ENCODE results near the gene METTL5. TPM values are rescaled to one million over a fixed set of nuclear protein-coding genes. Genes with fewer than 3 reads are reported as not detected.
"Not testable (repeated sequence)": the region's sequence is repeated elsewhere in the genome, so short reads cannot be mapped to it uniquely, and the experiment has no call there.

METTL5 gene
- total RNA-seq: 10 to 100 TPM; 57.3 to 66.0 TPM

GRCh38 chr2:169824373-169825333 is at the start of gene METTL5:
TSS of gene METTL5 (minus strand) at chr2:169824905. CDS start at chr2:169824597, 308 bp downstream.
- H3K9me3 Mint-ChIP-seq (ENCODE audit: insufficient read depth): no peaks in the 10 kb centered on the region
- peak within 1 kb of the TSS; percentile 93 for H3K4me3 Mint-ChIP-seq
- H3K36me3 Mint-ChIP-seq (ENCODE audit: low read depth): peaks cover 29% of the 10 kb centered on the region
- H3K27me3 Mint-ChIP-seq (ENCODE audit: low read depth): no peaks in the 10 kb centered on the region
- ATAC-seq (peak; percentile 75), DNase-seq (peak; percentile 83)
- H3K4me1 Mint-ChIP-seq (ENCODE audit: low read depth): peaks cover 55% of the 10 kb centered on the region
- ChIA-PET CTCF (interaction anchor here (0.6 to 3.1 kb wide), 20 partner anchors 9 to 1106 kb away, joined by 3 to 33 read pairs (median 4); partner anchors contain the start of genes BBS5 and SSB), POLR2A (interaction anchor here (0.6 to 1.4 kb wide), 5 partner anchors 9 to 345 kb away, joined by 3 to 4 read pairs (median 3); partner anchors contain the start of genes BBS5 and PPIG)
- peak within 1 kb of the TSS; percentile 87 for H3K27ac Mint-ChIP-seq

GRCh38 chr2:169871994-169872393 is 47.3 kb upstream of the METTL5 start:
- Mint-ChIP-seq H3K4me3 (no peak overlapping the region), H3K27ac (no peak overlapping the region), H3K36me3 (ENCODE audit: low read depth) (peaks cover 3% of the 10 kb centered on the region), H3K4me1 (ENCODE audit: low read depth) (no peaks in the 10 kb centered on the region), H3K9me3 (ENCODE audit: insufficient read depth) (no peaks in the 10 kb centered on the region), H3K27me3 (ENCODE audit: low read depth) (no peaks in the 10 kb centered on the region)
- ATAC-seq (no peak), DNase-seq (no peak)
- POLR2A ChIA-PET: no interaction called here
- CTCF ChIA-PET: no interaction called here

- CTCF ChIA-PET; H3K27ac Mint-ChIP-seq; H3K4me1 Mint-ChIP-seq (ENCODE audit: low read depth); H3K4me3 Mint-ChIP-seq; DNase-seq; H3K9me3 Mint-ChIP-seq (ENCODE audit: insufficient read depth); H3K27me3 Mint-ChIP-seq (ENCODE audit: low read depth); H3K36me3 Mint-ChIP-seq (ENCODE audit: low read depth); POLR2A ChIA-PET; ATAC-seq: not testable (repeated sequence)
Measured at GRCh38 chr2:169871369-169871768, 46.7 kb upstream of the METTL5 start.

- CTCF ChIA-PET: no interaction called here
- Mint-ChIP-seq H3K9me3 (ENCODE audit: insufficient read depth) (no peaks in the 10 kb centered on the region), H3K27ac (no peak overlapping the region), H3K4me1 (ENCODE audit: low read depth) (no peaks in the 10 kb centered on the region), H3K4me3 (no peak overlapping the region), H3K36me3 (ENCODE audit: low read depth) (no peaks in the 10 kb centered on the region), H3K27me3 (ENCODE audit: low read depth) (no peaks in the 10 kb centered on the region)
- ATAC-seq: no peak
- POLR2A ChIA-PET: no interaction called here
- no peak for DNase-seq
Measured at GRCh38 chr2:169868951-169869350, 44.2 kb upstream of the METTL5 start.

GRCh38 chr2:169867579-169867978 is 42.9 kb upstream of the METTL5 start:
- Mint-ChIP-seq H3K9me3 (ENCODE audit: insufficient read depth) (no peaks in the 10 kb centered on the region), H3K27me3 (ENCODE audit: low read depth) (no peaks in the 10 kb centered on the region), H3K36me3 (ENCODE audit: low read depth) (no peaks in the 10 kb centered on the region), H3K4me3 (no peak overlapping the region), H3K27ac (no peak overlapping the region), H3K4me1 (ENCODE audit: low read depth) (no peaks in the 10 kb centered on the region)
- ChIA-PET POLR2A (no interaction called here), CTCF (no interaction called here)
- no peak for ATAC-seq
- DNase-seq: no peak

GRCh38 chr2:169866230-169866629 is 41.5 kb upstream of the METTL5 start:
- POLR2A ChIA-PET; H3K36me3 Mint-ChIP-seq (ENCODE audit: low read depth); H3K9me3 Mint-ChIP-seq (ENCODE audit: insufficient read depth); H3K4me1 Mint-ChIP-seq (ENCODE audit: low read depth); ATAC-seq; H3K27me3 Mint-ChIP-seq (ENCODE audit: low read depth); H3K27ac Mint-ChIP-seq; DNase-seq; H3K4me3 Mint-ChIP-seq: not testable (repeated sequence)
- CTCF ChIA-PET: interaction anchor here (0.7 to 0.8 kb wide), 2 partner anchors 30 to 369 kb away, joined by 3 to 4 read pairs; no protein-coding TSS in a partner anchor

GRCh38 chr2:169865492-169865891 is 40.8 kb upstream of the METTL5 start:
- H3K27ac Mint-ChIP-seq: no peak overlapping the region
- DNase-seq (no peak), ATAC-seq (no peak)
- peaks cover 2% of the 10 kb centered on the region for H3K36me3 Mint-ChIP-seq (ENCODE audit: low read depth)
- POLR2A ChIA-PET: no interaction called here
- no peaks in the 10 kb centered on the region for H3K9me3 Mint-ChIP-seq (ENCODE audit: insufficient read depth)
- H3K4me3 Mint-ChIP-seq: no peak overlapping the region
- CTCF ChIA-PET: interaction anchor here (0.7 to 0.8 kb wide), 3 partner anchors 16 to 370 kb away, joined by 3 to 4 read pairs (median 3); no protein-coding TSS in a partner anchor
- no peaks in the 10 kb centered on the region for H3K27me3 Mint-ChIP-seq (ENCODE audit: low read depth)
- no peaks in the 10 kb centered on the region for H3K4me1 Mint-ChIP-seq (ENCODE audit: low read depth)

GRCh38 chr2:169862816-169863215 is 38.1 kb upstream of the METTL5 start:
- H3K36me3 Mint-ChIP-seq (ENCODE audit: low read depth): peaks cover 2% of the 10 kb centered on the region
- ATAC-seq (no peak), DNase-seq (no peak)
- H3K27me3 Mint-ChIP-seq (ENCODE audit: low read depth): no peaks in the 10 kb centered on the region
- no peaks in the 10 kb centered on the region for H3K9me3 Mint-ChIP-seq (ENCODE audit: insufficient read depth)
- POLR2A ChIA-PET: interaction anchor here (0.6 kb wide), 1 partner anchor 73 kb away, joined by 6 read pairs; no protein-coding TSS in a partner anchor
- H3K4me3 Mint-ChIP-seq: no peak overlapping the region
- CTCF ChIA-PET: no interaction called here
- no peak overlapping the region for H3K27ac Mint-ChIP-seq
- H3K4me1 Mint-ChIP-seq (ENCODE audit: low read depth): no peaks in the 10 kb centered on the region

GRCh38 chr2:169860149-169860548 is 35.4 kb upstream of the METTL5 start:
- Mint-ChIP-seq H3K9me3 (ENCODE audit: insufficient read depth) (no peaks in the 10 kb centered on the region), H3K4me1 (ENCODE audit: low read depth) (no peaks in the 10 kb centered on the region)
- POLR2A ChIA-PET: no interaction called here

GRCh38 chr2:169859423-169859822 is 34.7 kb upstream of the METTL5 start:
- peaks cover 7% of the 10 kb centered on the region for H3K9me3 Mint-ChIP-seq (ENCODE audit: insufficient read depth)
- ChIA-PET CTCF (no interaction called here), POLR2A (no interaction called here)
- DNase-seq (no peak), ATAC-seq (no peak)
- no peak overlapping the region for H3K27ac Mint-ChIP-seq
- H3K27me3 Mint-ChIP-seq (ENCODE audit: low read depth): no peaks in the 10 kb centered on the region
- H3K4me3 Mint-ChIP-seq: no peak overlapping the region
- H3K4me1 Mint-ChIP-seq (ENCODE audit: low read depth): no peaks in the 10 kb centered on the region
- H3K36me3 Mint-ChIP-seq (ENCODE audit: low read depth): peaks cover 5% of the 10 kb centered on the region

More at GRCh38 chr2:169860149-169860548, 35.4 kb upstream of the METTL5 start:
- CTCF ChIA-PET: no interaction called here
- ATAC-seq (no peak), DNase-seq (no peak)
- no peaks in the 10 kb centered on the region for H3K27me3 Mint-ChIP-seq (ENCODE audit: low read depth)
- H3K27ac Mint-ChIP-seq: no peak overlapping the region
- peaks cover 5% of the 10 kb centered on the region for H3K36me3 Mint-ChIP-seq (ENCODE audit: low read depth)
- no peak overlapping the region for H3K4me3 Mint-ChIP-seq

GRCh38 chr2:169855281-169856258 is 30.9 kb upstream of the METTL5 start:
- H3K9me3 Mint-ChIP-seq (ENCODE audit: insufficient read depth); H3K4me3 Mint-ChIP-seq; POLR2A ChIA-PET; DNase-seq; H3K4me1 Mint-ChIP-seq (ENCODE audit: low read depth); H3K27ac Mint-ChIP-seq; ATAC-seq; H3K27me3 Mint-ChIP-seq (ENCODE audit: low read depth); CTCF ChIA-PET: not testable (repeated sequence)
- H3K36me3 Mint-ChIP-seq (ENCODE audit: low read depth): peaks cover 15% of the 10 kb centered on the region

Measured in activated CD8-positive, alpha-beta T cell treated with anti-CD3 and anti-CD28 coated beads, Interleukin-2, amount 10 ng/mL, durations not matched to agents 7 days and 5 days (primary cell).